Gastrocnemius medialis (tissue), 4 donors: ENCODE results near the gene SLC35D2.

ENCODE experiments used
- POLR2A ChIP-seq, 2 donors: fragments of 450-650 bp; IDR thresholded peaks; one replicate each; pipeline ENCODE4 v1.6.1; 2017; ENCODE audit warnings: antibody characterized with exemption in 2 of 2, mild to moderate bottlenecking in 2 of 2, moderate library complexity in 2 of 2
- TF ChIP-seq, protein P1 (sequence below), 5 experiments: fragments of 450-650 bp in 3 of 5; fragments of 200-600 bp in 2 of 5; sonication (generic) in 2 of 5; IDR thresholded peaks in 4 of 5; conservative IDR thresholded peaks in 1 of 5; 1 replicate in 4 of 5; 2 replicates in 1 of 5; pipeline ENCODE4 v1.5.1; 2016 to 2019; ENCODE audit warnings: antibody characterized with exemption in 5 of 5, mild to moderate bottlenecking in 3 of 5, moderate library complexity in 3 of 5

DNA sequence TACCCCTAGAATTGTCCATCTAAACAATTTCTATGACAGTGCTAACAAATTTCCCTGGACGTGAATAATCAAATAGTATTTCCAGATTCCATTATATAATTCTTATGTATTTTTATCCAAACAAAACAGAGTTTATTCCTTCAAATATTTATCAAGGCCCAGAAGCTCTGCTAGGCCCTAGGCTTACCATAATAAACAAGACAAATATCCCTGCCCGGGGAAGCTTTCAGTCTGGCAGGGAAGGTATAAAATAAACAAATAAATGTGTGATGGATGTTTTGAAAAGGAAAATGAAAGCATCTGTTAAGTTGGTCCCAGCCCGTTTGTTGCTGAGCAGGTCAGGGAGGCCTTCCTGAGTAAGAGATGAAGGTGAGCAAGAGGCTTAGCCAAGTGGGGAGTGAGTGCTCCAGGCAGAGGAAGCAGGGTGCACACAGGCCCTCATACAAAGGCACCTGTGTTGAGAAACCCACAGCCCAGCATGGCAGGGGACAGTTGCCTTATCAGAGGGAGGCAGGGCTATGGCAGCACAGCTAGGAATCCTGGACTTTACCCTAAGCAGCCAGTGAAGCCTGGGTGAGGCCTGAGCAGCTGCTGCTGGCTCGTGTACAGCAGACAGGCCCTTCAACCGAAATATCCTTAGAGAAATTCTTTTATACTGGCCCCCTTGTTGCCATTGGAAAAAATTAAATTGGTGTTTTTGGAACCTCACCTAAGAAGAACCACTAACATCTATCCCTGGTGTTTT lies 7.7 kb upstream of the SLC35D2 start:
- TF ChIP-seq POLR2A (IDR thresholded peaks at IDR 0.05), result no peak
- TF ChIP-seq, protein P1, sequence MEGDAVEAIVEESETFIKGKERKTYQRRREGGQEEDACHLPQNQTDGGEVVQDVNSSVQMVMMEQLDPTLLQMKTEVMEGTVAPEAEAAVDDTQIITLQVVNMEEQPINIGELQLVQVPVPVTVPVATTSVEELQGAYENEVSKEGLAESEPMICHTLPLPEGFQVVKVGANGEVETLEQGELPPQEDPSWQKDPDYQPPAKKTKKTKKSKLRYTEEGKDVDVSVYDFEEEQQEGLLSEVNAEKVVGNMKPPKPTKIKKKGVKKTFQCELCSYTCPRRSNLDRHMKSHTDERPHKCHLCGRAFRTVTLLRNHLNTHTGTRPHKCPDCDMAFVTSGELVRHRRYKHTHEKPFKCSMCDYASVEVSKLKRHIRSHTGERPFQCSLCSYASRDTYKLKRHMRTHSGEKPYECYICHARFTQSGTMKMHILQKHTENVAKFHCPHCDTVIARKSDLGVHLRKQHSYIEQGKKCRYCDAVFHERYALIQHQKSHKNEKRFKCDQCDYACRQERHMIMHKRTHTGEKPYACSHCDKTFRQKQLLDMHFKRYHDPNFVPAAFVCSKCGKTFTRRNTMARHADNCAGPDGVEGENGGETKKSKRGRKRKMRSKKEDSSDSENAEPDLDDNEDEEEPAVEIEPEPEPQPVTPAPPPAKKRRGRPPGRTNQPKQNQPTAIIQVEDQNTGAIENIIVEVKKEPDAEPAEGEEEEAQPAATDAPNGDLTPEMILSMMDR (IDR thresholded peaks at IDR 0.05 in 4 of 5, conservative IDR thresholded peaks at IDR 0.05 in 1 of 5), result no peak
